ENCODE results near the gene PCDHGA10.

GRCh38 chr5:141388661-141389060, 24.1 kb upstream of the PCDHGA10 start:
- no peak for TF ChIP-seq EZH2phosphoT487 (IDR thresholded peaks at IDR 0.05; ENCODE audit: insufficient read depth, low read depth)
- no peak for TF ChIP-seq EZH2 (IDR thresholded peaks at IDR 0.05; ENCODE audit: insufficient read depth, poor library complexity, severe bottlenecking)
